ENCODE measurements around the gene C1R.

DNA sequence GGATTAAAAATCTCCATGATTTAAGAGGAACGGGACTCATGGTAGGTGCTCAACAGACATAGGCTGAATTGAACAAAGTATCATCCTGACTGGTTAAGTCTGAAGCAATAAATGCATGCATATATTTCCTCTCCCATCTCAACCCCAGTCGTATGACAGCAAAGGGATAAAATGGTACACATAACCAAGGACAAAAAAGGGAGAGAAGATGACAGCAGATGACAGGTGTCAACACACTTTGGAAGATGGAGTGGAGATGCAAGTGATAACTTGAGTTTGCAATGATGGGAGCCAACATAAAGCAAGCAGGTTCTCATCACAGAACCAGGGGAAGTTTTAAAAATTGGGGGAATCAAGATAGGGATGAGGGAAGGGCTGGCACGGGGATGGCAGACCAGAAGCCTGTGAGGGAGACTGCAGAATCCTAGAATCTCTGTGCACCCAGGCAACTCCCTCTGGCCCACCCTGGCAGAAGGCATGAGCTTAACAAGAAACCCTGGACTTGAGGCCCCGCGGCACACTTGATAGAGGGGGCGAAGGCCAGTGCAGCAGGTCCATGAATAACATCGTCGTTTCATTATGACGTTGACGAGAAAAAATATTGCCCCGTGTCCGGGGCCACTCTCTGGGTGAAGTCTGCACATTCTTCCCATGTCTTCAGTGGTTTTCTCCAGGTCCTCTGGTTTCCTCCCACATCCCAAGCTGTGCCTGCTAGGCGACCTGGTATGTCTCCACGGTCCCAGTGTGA, 11.8 kb upstream of the C1R start:
- TF ChIP-seq, protein P1, sequence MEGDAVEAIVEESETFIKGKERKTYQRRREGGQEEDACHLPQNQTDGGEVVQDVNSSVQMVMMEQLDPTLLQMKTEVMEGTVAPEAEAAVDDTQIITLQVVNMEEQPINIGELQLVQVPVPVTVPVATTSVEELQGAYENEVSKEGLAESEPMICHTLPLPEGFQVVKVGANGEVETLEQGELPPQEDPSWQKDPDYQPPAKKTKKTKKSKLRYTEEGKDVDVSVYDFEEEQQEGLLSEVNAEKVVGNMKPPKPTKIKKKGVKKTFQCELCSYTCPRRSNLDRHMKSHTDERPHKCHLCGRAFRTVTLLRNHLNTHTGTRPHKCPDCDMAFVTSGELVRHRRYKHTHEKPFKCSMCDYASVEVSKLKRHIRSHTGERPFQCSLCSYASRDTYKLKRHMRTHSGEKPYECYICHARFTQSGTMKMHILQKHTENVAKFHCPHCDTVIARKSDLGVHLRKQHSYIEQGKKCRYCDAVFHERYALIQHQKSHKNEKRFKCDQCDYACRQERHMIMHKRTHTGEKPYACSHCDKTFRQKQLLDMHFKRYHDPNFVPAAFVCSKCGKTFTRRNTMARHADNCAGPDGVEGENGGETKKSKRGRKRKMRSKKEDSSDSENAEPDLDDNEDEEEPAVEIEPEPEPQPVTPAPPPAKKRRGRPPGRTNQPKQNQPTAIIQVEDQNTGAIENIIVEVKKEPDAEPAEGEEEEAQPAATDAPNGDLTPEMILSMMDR (conservative IDR thresholded peaks at IDR 0.05; ENCODE audit: low read length): no peak
- no peak for TF ChIP-seq EZH2phosphoT487 (IDR thresholded peaks at IDR 0.05; ENCODE audit: borderline replicate concordance, low read depth, low read length)
